HUES64 (cell line): ENCODE measurements around the gene SREBF1.

Experiments
- H3K27ac ChIP-seq: 2 replicates; pipeline ENCODE4 v1.7.0; 2013; ENCODE audit warnings: low read depth, low read length, inconsistent platforms
- H3K27me3 ChIP-seq: 2 replicates; pipeline ENCODE4 v1.6.1; 2013; ENCODE audit warnings: mild to moderate bottlenecking, low read length; ENCODE audit not compliant: insufficient read depth
- H3K36me3 ChIP-seq: 2 replicates; pipeline ENCODE4 v1.6.1; 2013; ENCODE audit warnings: mild to moderate bottlenecking, low read length; ENCODE audit not compliant: insufficient read depth
- H3K4me1 ChIP-seq: 2 replicates; pipeline ENCODE4 v1.6.1; 2013; ENCODE audit warnings: mild to moderate bottlenecking, low read length, moderate library complexity; ENCODE audit not compliant: insufficient read depth
- H3K4me3 ChIP-seq: 2 replicates; pipeline ENCODE4 v1.5.1; 2013; ENCODE audit warnings: mild to moderate bottlenecking, low read length, moderate library complexity
- H3K9ac ChIP-seq: 2 replicates; pipeline ENCODE4 v1.6.1; 2013; ENCODE audit warnings: mild to moderate bottlenecking, low read depth, low read length
- H3K9me3 ChIP-seq: 2 replicates; pipeline ENCODE4 v1.6.1; 2013; ENCODE audit warnings: low read depth, low read length; ENCODE audit not compliant: insufficient read depth
- WGBS: fragments of 150-250, 120-280 bp; methylation state at CpG from one replicate; pipeline ENCODE4 v1.1.7; 2013; ENCODE audit warnings: missing lambda C conversion rate; 5-methylcytosine and 5-hydroxymethylcytosine counted together

The SREBF1 gene

DNA sequence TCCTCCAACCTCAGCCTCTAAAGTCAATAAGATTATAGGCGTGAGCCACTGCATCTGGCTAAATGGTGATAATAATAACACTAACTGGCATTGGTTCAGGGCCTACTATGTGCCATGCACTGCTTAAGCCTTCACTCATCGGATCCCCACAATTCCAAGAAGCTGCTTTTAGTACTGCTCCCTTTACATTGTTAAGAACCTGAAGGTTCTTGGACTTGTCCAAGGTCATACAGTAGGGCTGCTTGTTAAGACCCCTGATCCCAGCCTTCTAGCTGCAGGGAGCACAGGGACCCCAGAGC lies 6.6 kb downstream of the SREBF1 start:
- H3K36me3 ChIP-seq: peaks cover 16% of the 10 kb centered on the region; the same call in 1 of the 2 replicates
- H3K27ac ChIP-seq: no peak overlapping the region
- no peak overlapping the region for H3K4me3 ChIP-seq
- peaks cover 5% of the 10 kb centered on the region; the same call in 1 of the 2 replicates for H3K4me1 ChIP-seq
- no peaks in the 10 kb centered on the region for H3K27me3 ChIP-seq
- no peak overlapping the region for H3K9ac ChIP-seq
- WGBS: 90% methylated on average over 2 of the region's 2 CpGs
- no peaks in the 10 kb centered on the region for H3K9me3 ChIP-seq

DNA sequence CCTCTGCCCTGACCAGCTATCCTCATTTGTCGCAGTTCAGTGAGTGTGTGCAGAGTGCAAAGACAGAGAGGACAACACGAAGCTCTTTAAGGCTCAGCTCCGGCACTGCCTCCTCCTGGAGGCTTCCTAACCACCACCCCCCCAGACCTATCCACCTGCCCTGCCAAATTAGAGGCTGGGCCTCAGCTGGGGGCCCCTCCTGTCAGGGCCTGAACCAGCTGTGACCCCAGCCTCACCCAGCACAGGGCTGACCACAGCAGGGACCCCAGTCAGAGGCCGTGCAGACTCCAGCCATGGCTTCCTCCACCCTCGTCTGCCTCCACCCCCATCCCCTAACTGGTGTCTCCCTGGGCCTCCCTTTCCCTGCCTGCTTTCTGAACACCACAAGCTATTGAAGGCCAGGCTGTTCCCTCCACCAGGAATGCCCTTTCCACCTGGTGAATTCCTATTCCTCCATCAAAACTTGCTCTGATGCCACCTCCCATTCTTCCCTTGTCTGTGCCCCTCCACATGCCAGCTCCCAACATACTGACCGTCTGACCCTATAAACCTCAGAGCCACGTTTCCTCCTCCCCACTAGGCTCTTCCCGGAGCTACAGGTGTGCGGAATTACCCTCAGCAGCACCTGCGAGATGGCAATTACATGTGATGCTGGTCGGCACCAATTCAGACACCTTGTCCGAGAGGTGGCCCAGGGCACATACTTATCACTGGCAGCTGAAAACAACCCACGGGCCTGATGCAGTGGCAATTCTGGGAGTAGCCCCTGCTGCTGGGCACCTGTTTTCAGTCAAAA lies 8.8 kb downstream of the SREBF1 start:
- Histone ChIP-seq H3K27me3 (0 out of 2 replicates have a peak, but pooled peaks cover 2% of the 10 kb centered on the region), H3K4me3 (no peak overlapping the region), H3K9me3 (no peaks in the 10 kb centered on the region), H3K27ac (no peak overlapping the region), H3K9ac (no peak overlapping the region), H3K4me1 (peaks cover 21% of the 10 kb centered on the region), H3K36me3 (peaks cover 10% of the 10 kb centered on the region; the same call in 1 of the 2 replicates)
- 92% methylated on average over 13 of the region's 13 CpGs for WGBS

DNA sequence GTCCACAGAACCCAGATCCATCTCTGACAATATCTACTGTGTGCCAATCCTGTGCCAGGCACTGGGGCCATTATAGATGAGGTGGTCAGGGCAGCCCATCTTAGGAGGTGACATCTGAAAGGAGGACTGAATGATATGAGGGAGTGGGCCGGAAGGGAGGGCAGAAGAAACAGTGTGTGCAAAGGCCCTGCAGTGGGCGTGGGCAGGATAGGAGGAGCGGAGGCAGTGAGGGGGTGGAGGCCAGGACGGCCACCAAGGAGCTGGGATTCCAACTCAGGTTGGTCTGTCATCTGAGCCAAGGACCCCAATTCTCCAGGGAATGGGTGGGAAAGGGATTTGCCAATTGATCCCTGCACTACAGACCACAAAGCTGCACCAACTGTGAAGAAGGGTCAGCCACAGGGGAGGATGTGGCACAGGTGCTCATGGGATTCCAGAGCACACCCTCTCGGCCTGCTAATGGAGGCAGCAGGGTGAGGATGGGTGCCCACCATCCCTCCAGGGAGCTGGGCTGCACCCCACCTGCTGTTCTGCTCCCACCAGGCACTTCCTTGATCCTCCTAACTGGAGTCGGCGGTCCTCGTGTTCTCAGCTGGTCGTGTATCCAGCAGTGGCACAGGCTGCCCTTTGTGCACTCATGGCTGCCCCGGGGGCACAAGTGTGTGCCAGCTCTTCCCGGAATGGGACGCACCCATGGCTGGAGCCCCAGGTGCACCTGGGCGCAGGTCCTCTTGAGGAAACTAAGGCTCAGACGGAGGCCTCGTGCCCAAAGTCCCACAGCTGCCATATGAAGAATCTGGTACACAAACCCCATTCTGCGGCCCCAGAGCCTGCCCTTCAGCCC lies 9.6 kb downstream of the SREBF1 start:
- Histone ChIP-seq H3K4me3 (no peak overlapping the region), H3K27me3 (0 out of 2 replicates have a peak, but pooled peaks cover 5% of the 10 kb centered on the region), H3K36me3 (peaks cover 8% of the 10 kb centered on the region; the same call in 1 of the 2 replicates), H3K9ac (no peak overlapping the region), H3K27ac (no peak overlapping the region), H3K9me3 (no peaks in the 10 kb centered on the region), H3K4me1 (peaks cover 23% of the 10 kb centered on the region)
- 93% methylated on average over 16 of the region's 16 CpGs for WGBS

DNA sequence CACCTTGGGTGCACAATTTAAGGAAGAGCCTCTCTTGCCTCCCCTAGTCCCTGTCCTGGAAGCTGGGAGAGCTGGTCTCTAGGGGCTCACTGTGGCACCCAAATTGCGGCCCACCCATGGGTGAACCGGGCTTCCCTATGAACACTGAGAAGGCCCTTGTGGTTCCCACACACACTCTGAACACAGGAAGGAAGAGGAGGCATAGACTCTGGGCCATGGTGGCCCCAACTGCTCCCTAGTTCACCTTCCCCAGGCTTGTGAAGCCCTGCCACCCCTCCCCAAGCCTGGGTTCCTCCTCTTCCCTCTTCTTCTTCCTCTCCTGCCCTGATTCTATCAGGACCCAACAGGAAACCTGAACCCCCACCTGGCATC lies 10.5 kb downstream of the SREBF1 start:
- WGBS: 85% methylated on average over 2 of the region's 2 CpGs
- Histone ChIP-seq H3K4me3 (no peak overlapping the region), H3K27ac (no peak overlapping the region), H3K9me3 (no peaks in the 10 kb centered on the region), H3K9ac (no peak overlapping the region), H3K27me3 (0 out of 2 replicates have a peak, but pooled peaks cover 5% of the 10 kb centered on the region), H3K4me1 (peaks cover 23% of the 10 kb centered on the region), H3K36me3 (no peaks in the 10 kb centered on the region)

DNA sequence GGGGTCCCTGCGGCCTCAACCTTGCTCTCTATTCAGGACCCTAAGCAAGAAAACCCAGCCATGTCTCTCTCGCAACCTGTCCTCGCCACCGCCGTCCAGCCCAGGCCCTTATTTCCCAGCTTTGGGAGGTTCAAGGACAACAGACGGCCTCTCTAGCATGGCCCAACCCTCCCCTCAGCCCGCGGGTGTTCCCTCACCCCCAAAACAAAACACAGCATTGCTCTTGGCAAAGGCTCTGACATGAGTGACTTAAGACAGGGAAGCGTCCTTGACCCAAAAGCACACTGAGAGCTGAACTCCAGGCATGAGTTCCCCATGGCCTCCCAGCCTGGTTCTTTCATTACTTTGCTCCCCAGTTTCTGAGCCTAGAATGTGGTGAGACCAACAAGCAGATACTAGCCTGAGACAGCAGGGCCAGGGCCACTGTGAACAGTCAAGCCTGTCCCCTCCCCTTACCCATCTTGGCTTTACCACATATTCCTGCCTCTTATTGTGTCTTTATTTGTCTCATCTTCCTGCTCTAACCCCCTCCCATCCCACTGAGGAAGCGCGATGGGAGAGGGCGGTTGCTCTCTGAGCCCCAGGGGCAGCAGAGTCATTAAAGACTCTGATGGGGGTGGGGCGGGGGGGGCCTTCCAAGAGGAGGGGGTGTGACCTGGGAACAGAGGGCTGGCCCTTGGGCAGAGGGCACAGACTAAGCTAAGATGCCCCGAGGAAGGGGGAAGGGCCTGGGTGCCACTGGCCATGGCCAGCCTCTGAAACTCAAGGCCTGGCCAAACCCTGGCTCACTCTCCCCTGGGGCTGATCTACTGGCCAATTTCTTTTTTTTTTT lies 11.8 kb downstream of the SREBF1 start:
- H3K4me1 ChIP-seq: peaks cover 23% of the 10 kb centered on the region
- H3K36me3 ChIP-seq: 0 out of 2 replicates have a peak, but pooled peaks cover 5% of the 10 kb centered on the region
- H3K9ac ChIP-seq: no peak overlapping the region

DNA sequence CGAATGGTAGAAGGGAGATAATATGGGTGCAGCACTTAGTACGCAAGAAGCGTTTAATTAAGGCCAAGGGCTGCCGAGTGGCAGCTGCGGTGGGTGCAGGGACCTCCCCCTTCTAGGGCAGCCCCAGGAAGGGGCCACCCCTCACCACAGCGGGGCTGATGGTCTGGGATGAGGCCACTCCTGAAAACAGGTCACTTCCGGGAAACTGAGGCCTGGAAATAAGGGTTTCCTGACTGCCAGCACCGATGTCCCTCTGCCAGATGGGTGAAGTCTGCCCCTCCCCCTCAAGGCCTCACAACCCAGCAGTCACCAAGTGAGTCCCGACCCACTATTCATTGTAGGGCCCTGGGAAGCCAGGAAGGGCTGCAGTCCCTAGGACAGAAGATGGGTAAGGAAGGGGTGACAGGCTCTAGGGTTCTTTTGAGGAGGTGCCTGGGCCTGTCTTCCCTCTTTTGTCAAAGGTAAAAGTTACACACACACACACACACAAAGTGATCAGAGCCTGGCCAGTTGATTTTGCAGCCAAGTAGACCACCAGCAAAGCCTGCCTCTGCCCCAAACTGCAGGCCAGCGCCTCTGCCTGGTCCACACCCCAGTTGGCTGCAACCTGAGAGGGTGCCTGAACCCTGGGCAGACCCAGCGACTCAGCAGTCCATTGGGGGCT lies 12.5 kb downstream of the SREBF1 start:
- Histone ChIP-seq H3K27ac (peak overlapping the region; percentile 51; the same call in 1 of the 2 replicates), H3K4me1 (peaks cover 23% of the 10 kb centered on the region), H3K36me3 (peaks cover 12% of the 10 kb centered on the region), H3K27me3 (0 out of 2 replicates have a peak, but pooled peaks cover 5% of the 10 kb centered on the region), H3K4me3 (peak overlapping the region; percentile 49), H3K9me3 (no peaks in the 10 kb centered on the region), H3K9ac (no peak overlapping the region)
- WGBS: 38% methylated on average over 11 of the region's 11 CpGs

More for the DNA sequence above, 11.8 kb downstream of the SREBF1 start:
- Histone ChIP-seq H3K27me3 (0 out of 2 replicates have a peak, but pooled peaks cover 5% of the 10 kb centered on the region), H3K4me3 (no peak overlapping the region), H3K27ac (peak overlapping the region; percentile 18; the same call in 1 of the 2 replicates), H3K9me3 (no peaks in the 10 kb centered on the region)
- WGBS: 46% methylated on average over 14 of the region's 14 CpGs

DNA sequence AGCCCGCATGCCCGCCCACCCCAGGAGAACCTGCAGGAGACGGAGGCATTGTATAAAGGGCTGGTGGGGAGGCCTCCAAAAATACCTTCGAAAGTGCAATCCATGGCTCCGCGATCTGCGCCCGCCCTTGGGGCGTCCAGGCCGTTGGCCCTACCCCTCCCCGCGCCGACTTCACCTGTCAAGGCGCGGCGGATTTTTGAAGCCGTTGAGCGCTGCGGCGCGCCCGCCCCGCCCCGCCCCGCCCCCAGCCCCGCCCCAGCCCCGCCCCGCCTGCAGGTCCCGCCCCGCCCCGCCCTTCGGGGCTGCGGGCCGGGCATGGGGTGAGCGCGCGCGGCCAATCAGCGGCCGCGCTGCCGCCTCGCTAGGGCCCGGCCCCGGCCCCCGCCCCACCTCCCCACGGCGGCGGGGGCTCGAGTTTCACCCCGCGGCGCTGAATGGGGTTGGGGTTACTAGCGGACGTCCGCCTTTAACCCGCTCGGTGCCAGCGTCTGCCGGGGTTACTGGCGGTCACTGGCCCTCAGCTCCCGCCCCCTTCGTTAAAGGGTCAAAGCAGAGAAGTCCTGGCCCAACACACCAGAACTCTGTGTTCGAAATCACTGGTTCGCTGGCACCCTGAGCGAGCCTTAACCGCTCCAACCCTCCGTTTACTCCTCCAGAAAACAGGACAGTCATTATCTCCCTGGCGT lies 13.2 kb downstream of the SREBF1 start:
- no peaks in the 10 kb centered on the region for H3K9me3 ChIP-seq
- peak overlapping the region; percentile 51; the same call in 1 of the 2 replicates for H3K27ac ChIP-seq
- peaks cover 23% of the 10 kb centered on the region for H3K4me1 ChIP-seq
- peak overlapping the region; percentile 49 for H3K4me3 ChIP-seq
- WGBS: 2% methylated on average over 69 of the region's 69 CpGs
- H3K9ac ChIP-seq: no peak overlapping the region
- H3K27me3 ChIP-seq: 0 out of 2 replicates have a peak, but pooled peaks cover 5% of the 10 kb centered on the region
- peaks cover 19% of the 10 kb centered on the region for H3K36me3 ChIP-seq

DNA sequence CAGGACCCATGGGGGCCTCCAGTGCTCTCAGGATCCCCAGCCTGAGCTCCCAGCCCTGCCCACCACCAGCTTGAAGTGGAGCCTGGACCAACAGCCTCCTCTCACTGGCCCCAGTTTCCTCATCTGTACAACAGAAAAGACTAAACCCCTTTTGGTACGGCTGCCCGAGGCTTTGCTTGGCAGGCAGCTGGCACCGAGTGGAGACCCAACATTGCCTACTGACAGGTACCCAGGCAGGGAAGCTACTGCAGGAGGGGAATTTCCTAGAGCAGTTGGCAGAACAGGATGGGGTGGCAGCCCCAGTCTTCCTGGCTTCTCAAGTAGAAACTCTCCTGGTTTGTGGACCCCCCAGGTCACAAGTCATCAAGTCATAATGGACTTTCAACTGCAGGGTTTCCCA lies 14.2 kb downstream of the SREBF1 start:
- WGBS: 96% methylated on average over 3 of the region's 3 CpGs
- H3K27ac ChIP-seq: no peak overlapping the region

DNA sequence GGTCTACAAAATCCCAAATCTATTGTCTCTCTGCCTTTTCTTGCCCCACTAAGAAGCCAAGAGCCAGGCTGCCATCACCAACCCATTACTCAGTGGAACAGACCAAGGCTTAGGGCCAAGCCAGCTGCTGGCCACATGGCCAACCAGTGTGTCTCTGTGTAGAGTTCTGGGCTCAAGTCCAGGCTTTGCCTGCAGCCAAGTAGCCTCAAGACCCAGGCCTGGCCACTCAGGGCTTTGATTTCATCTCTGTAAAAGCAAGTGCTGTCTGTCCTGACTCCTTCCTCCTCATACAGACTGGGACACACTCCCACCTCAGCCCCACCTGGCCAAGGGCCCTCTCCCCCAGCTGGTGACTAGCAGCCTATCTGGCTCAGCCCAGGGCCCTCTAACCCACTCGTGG lies 14.6 kb downstream of the SREBF1 start:
- Histone ChIP-seq H3K27me3 (0 out of 2 replicates have a peak, but pooled peaks cover 5% of the 10 kb centered on the region), H3K9me3 (no peaks in the 10 kb centered on the region), H3K4me3 (no peak overlapping the region), H3K4me1 (peaks cover 23% of the 10 kb centered on the region), H3K27ac (no peak overlapping the region), H3K9ac (no peak overlapping the region), H3K36me3 (peaks cover 29% of the 10 kb centered on the region)
- 74% methylated on average over 1 of the region's 1 CpG for WGBS

More for the DNA sequence above, 14.2 kb downstream of the SREBF1 start:
- Histone ChIP-seq H3K9me3 (no peaks in the 10 kb centered on the region), H3K9ac (no peak overlapping the region), H3K36me3 (peaks cover 25% of the 10 kb centered on the region), H3K27me3 (0 out of 2 replicates have a peak, but pooled peaks cover 5% of the 10 kb centered on the region), H3K4me1 (peaks cover 23% of the 10 kb centered on the region), H3K4me3 (no peak overlapping the region)
